ENCODE results near the gene SLX9.

SLX9 gene

DNA sequence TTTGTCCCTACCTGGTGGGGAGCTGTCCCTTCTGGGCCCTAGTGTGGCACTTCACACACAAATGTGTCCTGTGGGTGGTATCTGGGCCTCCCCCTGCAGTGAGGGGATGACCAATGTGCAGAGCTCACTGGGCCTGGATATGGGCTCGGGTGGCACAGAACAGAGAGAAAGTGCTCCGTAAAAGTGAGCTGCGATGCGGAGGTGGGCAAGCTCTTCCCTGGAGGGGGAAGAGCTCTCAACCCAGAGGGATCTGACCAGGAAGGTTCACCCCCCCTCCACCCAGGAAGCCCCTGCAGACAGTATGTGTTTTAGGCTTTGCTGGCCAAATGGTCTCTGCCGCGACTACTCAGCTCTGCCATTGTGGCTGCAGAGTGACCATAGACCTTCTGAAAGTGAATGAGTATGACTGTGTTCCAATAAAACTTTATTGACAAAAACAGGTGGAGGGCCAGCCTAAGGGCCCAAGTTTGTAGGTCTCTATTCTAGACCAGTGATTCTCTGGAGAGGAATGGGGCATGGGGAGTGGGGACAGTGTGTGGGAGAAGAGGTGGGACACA lies 10.5 kb upstream of the SLX9 start:
- no peak for DNase-seq (ENCODE audit: low read depth in 1 of 2, low spot score in 1 of 2)

GRCh38 chr21:44929799-44930542 lies 9.9 kb upstream of the SLX9 start:
- DNase-seq (ENCODE audit: low read depth in 1 of 2, low spot score in 1 of 2), result no peak

- peak in 1 of 2 donors; percentile 50 for DNase-seq (ENCODE audit: low read depth in 1 of 2, low spot score in 1 of 2)
Measured at GRCh38 chr21:44930543-44930981, 9.3 kb upstream of the SLX9 start.

DNA sequence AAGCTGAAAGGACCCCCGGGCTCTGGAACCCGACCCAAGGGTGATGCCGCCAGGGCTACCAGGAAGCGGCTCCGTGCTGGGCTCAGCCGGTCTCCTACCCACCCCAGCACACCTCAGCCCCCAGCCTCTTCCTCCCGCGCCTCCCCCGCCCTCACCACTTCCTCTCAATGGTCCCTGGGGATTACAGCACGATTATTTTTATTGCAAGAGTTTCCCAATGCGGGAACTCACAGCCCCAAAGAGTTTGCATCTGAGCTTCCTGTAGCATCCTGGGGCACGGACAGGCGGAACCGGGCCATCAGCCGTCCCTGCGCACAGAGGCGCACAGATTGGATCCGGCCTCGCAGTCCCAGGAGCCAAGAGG lies 8.7 kb upstream of the SLX9 start:
- DNase-seq (ENCODE audit: low read depth in 1 of 2, low spot score in 1 of 2), result no peak

- no peak for DNase-seq (ENCODE audit: low read depth in 1 of 2, low spot score in 1 of 2)
Measured at GRCh38 chr21:44931501-44932407, 8.1 kb upstream of the SLX9 start.

DNA sequence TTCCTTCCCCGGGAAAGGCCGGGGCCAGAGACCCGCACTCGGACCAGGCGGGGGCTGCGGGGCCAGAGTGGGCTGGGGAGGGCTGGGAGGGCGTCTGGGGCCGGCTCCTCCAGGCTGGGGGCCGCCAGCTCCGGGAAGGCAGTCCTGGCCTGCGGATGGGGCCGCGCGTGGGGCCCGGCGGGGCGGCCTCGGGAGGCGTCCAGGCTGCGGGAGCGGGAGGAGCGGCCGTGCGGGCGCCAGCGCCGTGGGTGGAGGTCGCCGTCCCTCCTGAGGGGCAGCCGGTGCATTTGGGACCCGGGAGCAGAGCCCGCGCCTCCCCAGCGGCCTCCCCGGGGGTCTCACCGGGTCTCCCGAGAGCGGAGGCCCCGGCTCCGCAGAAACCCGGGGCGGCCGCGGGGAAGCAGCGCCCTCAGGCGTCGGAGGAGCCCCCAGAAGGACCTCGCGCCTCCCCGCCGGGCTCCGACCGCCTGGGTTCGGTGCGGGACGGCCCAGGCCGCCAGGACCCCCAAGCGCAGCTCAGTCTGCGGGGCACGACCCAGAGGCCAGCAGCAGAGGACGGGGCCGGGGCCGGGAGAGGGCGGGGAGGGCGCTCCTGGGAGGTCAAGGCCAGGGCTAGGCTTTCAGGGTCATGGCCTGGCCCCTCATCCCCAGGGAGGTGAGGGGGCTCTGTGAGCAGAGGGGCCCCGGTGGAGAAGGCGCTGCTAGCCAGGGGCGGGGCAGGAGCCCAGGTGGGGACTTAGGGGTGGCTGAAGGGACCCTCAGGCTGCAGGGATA lies 7.2 kb upstream of the SLX9 start:
- DNase-seq (ENCODE audit: low read depth in 1 of 2, low spot score in 1 of 2), result peak; percentile 57 to 66

GRCh38 chr21:44933199-44933917 lies 6.5 kb upstream of the SLX9 start:
- DNase-seq (ENCODE audit: low read depth in 1 of 2, low spot score in 1 of 2), result no peak

DNA sequence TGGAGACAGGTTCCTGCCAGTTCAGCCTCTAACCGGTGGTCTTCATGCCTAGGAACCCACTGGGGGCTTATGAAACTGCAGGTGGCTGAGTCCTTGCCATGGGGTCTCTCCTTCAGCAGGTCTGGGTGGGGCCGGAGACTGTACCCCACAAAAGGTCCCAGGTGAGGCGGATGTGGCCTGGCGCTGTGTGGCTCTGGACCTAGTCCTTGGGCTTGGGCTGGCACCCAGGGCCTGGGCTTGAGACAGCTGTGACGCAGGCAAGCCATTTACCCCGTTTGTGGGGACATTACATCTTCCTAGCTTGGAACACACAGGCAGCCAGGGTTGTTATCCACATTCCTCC lies 5.9 kb upstream of the SLX9 start:
- no peak for DNase-seq (ENCODE audit: low read depth in 1 of 2, low spot score in 1 of 2)

DNA sequence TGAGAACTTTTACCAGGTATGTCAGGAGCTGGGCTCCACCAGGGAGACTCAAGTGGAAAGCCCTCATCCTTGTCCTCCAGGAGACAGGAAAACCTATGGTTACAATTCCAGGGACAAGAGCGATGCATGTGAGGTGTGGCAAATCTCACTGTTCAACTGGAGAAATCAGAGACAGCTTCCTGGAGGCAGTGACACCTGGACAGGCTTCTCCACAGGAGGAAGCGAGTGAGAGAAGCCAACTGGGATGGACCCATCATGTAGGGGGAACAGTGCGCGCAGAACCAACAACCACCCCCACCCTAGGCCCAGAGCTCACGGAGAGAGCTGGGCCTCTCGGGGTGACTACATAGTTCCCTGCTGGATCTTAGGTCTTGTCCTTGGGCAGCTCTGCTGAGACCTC lies 5.6 kb upstream of the SLX9 start:
- DNase-seq (ENCODE audit: low read depth in 1 of 2, low spot score in 1 of 2), result no peak

GRCh38 chr21:44934797-44935532 lies 4.9 kb upstream of the SLX9 start:
- no peak for DNase-seq (ENCODE audit: low read depth in 1 of 2, low spot score in 1 of 2)

DNA sequence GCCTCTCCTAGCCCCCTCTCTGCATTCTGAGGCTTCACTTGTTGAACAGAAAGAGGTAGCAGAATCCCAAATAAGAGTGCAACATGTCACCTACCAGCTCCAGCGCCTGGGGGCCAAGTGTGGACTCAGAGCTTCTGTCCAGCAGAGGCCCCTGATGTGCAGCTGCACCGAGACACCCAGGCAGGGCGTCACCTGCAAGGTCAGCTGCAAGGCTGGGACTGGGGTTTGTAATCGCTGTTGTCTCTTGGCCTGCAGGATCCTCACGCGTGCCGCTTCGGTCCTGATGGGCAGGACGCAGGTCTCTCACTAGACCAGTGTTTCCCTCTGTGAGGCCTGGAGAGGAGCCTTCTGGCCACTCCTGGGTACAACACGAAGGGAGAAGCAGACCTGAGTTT lies 4.3 kb upstream of the SLX9 start:
- DNase-seq (ENCODE audit: low read depth in 1 of 2, low spot score in 1 of 2), result no peak

DNA sequence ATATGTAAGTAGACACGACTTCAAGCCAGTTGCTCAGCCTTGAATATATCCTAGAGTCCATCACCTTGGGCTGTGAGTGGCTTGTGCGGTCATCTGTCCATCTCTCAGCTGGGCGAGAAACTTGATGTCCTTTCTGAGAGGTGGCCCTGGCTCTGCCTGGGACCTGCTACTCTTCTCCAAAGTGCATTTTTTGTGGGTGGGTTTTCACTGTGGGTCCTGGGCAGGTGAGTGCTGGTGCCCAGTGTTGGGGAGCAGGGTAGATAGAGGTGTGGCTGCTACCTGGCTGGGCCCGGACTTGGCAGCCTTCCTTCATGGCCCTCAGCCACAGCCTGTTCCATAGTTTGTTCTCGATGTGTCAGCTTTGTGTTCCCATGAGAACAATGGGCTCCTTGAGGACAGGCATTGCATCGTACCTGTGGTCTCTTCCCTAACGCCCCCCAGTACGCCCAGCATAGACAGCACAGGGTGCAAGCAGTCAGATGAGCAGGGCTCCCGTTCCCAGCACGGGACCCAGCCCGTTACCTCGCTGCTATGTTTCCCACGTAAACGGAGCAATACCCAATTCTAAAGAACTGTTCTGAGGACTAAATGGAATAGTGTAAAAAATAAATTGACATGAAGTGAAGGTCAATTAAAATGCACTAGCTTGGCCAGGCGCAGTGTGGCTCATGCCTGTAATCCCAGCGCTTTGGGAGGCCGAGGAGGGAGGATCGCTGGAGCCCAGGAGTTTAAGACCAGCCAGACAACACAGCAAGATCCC lies 877 bp upstream of the SLX9 start:
- no peak for DNase-seq (ENCODE audit: low read depth in 1 of 2, low spot score in 1 of 2)

GRCh38 chr21:44940116-44940631 lies 345 bp downstream of the SLX9 start:
- no peak for DNase-seq (ENCODE audit: low read depth in 1 of 2, low spot score in 1 of 2)

DNA sequence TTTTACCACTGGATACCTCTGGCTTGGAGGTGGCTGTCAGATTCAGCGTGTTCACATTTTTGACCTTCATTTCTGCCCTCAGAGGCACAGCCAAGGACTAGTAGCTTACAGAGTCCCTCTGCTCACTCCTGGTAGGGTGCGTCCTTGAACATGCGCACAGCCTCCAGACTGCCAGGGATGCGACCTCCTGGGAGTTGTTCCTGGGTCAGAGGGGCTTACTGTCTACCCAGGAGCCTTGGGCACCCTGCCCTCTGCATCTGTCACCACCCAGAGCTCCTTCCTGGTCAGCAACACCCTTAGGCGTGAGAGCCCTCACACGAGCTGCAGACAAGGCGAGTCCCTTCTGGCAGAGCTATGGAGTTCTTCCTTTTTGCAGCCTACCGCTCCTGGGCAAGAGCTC lies 1.7 kb downstream of the SLX9 start:
- no peak for DNase-seq (ENCODE audit: low read depth in 1 of 2, low spot score in 1 of 2)

DNA sequence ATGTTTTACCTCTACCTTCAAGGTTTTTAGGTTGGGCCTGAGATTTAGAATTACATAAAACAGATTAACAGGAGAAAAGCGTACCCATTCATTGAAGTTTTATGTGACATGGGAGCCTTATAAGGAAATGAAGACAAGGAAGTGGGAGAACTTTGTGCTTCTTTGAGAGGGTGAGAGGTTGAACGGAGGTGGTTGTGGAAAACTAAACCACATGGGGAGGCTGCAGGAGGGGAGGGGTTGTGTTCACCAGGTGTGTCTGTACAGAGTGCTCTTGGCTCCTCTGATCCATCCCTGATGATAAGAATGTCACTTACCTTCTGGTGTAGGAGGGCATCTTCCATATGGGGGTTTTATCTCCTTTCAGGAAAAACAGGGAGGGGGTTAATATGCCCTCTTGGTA lies 2.7 kb downstream of the SLX9 start:
- DNase-seq (ENCODE audit: low read depth in 1 of 2, low spot score in 1 of 2), result no peak

DNA sequence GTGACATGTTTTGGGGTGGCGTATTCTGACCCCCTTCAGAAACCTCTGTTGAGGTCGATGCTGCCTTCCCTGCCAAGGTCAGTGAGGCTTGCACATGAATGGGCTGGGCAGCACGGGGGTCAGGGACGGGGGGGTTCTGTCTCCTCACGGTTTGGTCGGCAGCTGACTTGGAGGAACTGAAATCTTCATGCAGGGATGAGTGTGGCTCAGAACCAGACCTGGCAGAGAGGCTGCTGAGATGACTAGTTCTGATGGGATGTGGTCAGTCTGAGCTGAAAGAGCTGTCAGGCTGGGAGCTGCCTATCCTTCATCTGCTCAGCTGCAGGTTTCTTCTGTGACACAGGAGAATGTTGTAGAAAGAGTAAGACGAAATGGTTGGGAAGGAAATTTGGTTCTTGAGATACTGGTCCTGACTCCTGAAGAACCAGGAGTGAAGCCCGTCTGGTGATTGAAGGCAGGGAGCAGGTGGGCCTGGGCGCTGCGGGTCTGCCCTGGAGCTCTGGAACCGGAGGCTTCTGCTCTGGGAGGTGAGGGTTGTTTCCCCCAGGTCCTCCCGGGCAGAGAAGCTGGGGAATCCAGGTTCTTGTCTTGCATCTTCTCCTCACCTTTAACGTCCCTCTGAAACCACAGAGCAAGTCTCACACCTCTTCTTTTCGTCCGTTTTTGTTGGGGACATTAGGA lies 3.3 kb downstream of the SLX9 start:
- no peak for DNase-seq (ENCODE audit: low read depth in 1 of 2, low spot score in 1 of 2)

DNA sequence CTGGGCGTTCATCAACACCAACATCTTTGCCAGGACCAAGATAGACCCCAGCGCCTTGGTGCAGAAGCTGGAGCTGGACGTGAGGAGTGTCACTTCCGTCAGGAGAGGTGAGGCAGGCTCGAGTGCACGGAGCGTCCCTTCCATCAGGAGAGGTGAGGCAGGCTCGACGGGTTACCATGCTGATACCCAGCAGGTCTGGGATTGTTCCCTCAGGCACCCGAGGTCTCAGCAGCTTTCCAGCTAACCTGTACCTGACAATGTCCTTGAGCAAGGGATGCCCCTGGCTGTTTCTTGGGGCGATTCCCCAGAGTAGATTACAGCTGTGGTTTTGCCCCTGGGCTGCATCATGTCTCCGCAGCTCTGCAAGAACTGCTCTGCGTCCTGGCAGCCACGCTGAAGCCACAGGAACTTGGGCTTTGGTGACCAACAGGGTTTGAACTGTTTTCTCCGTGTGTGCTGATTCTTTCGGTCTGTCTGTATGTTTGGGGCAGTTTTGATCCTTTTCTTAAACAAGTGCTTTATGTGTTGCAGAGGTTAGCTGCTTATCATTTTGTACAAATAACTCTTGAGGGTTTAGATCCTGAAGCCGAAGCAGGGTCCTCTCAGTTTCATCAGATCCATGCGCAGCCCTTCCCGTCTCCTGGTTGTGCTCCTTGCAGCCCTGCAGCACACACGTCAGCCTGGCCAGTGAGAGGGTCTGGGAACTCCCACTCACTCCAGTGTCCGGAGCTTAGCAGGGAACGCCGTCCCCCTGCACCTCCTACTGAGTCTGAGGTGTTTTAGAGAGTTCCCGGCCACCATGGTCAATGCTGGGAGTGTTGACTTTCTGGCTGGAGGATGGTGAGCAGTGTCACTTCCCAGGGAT lies 4.1 kb downstream of the SLX9 start:
- DNase-seq (ENCODE audit: low read depth in 1 of 2, low spot score in 1 of 2), result no peak

GRCh38 chr21:44944596-44944995 lies 4.8 kb downstream of the SLX9 start:
- no peak for DNase-seq (ENCODE audit: low read depth in 1 of 2, low spot score in 1 of 2)

Measured in stimulated activated CD4-positive, alpha-beta T cell treated with anti-CD3 and anti-CD28 coated beads, Interleukin-15, amount 100 ng/mL, for 1 hour (primary cell).